K562 (cell line): ENCODE results near the gene FASTK. TPM values are rescaled to one million over a fixed set of nuclear protein-coding genes. Genes with fewer than 3 reads are reported as not detected.

Source experiments
- DIDO1 ChIP-seq: fragments of 450-650 bp; IDR thresholded peaks from 2 replicates; pipeline ENCODE4 v1.6.1; 2016; ENCODE audit warnings: low read depth, missing biosample characterization, missing genetic modification characterization
- HNRNPUL1 ChIP-seq: fragments of 200-400 bp; formaldehyde crosslinking; IDR thresholded peaks from 2 replicates; pipeline ENCODE4 v1.6.1; 2017; ENCODE audit warnings: low read length
- MAFF ChIP-seq: IDR thresholded peaks from 2 replicates; pipeline ENCODE4 v1.6.1; 2012; ENCODE audit warnings: low read length, improper control_type of control experiment
- POLR2B ChIP-seq: fragments of 450-650 bp; IDR thresholded peaks from 2 replicates; pipeline ENCODE4 v1.6.1; 2018; ENCODE audit warnings: low read depth; ENCODE audit not compliant: partially characterized antibody
- PURB ChIP-seq: sonication (generic); formaldehyde crosslinking; IDR thresholded peaks from 2 replicates; pipeline ENCODE4 v1.9.0; 2021; ENCODE audit warnings: low read depth, mild to moderate bottlenecking, missing genetic modification reagents
- SLC30A9 ChIP-seq: fragments of 250-450 bp; sonication (Bioruptor Pico); IDR thresholded peaks from 2 replicates; pipeline ENCODE4 v1.8.0; 2022; ENCODE audit warnings: mild to moderate bottlenecking, moderate library complexity
- STAT5B ChIP-seq: fragments of 250-450 bp; sonication (Bioruptor Pico); IDR thresholded peaks from 2 replicates; pipeline ENCODE4 v1.8.0; 2021; ENCODE audit warnings: mild to moderate bottlenecking, inconsistent platforms
- ZNF146 ChIP-seq: IDR thresholded peaks from one replicate; pipeline ENCODE4 v1.6.1; 2018; ENCODE audit warnings: missing compliant biosample characterization; ENCODE audit not compliant: unreplicated experiment
- polyA plus RNA-seq, 8 experiments: library from polyadenylated mRNA; depleted of rRNA in 4 of 8; stranded (reverse) in 5 of 8; unstranded in 3 of 8; fragments of >200 nt; fragmentation: Nextera tagmentation in 2 of 8; fragmentation: Illumina TruSeq in 1 of 8; extraction: Ambion mirVana in 2 of 8; extraction: Trizol in 1 of 8; gene quantifications; 2 replicates each; pipeline versions ENCODE4 v1.2.1 to v1.2.3, GENCODE V29; 2011 to 2014; ENCODE audit warnings: inconsistent platforms in 1 of 8, missing spikeins in 1 of 8
- total RNA-seq, 7 experiments: library from RNA; depleted of rRNA in 6 of 7; stranded (reverse); fragments of >200 nt in 6 of 7; fragmentation: Illumina TruSeq in 2 of 7; extraction: Trizol in 2 of 7; gene quantifications; 2 replicates each; pipeline versions ENCODE4 v1.2.1 to v1.2.3, GENCODE V29; 2011 to 2021; ENCODE audit warnings: low replicate concordance in 1 of 7
- TF ChIP-seq, protein P1 (sequence below): fragments of 250-450 bp; sonication (Bioruptor Pico); IDR thresholded peaks from 2 replicates; pipeline ENCODE4 v1.4.0; 2020
- TF ChIP-seq, protein P2 (sequence below): fragments of 450-650 bp; IDR thresholded peaks from 2 replicates; pipeline ENCODE4 v1.6.1; 2016; ENCODE audit warnings: mild to moderate bottlenecking, moderate library complexity
- TF ChIP-seq, protein P3 (sequence below): fragments of 250-450 bp; sonication (Bioruptor Pico); IDR thresholded peaks from 2 replicates; pipeline ENCODE4 v1.5.0; 2021; ENCODE audit warnings: mild to moderate bottlenecking, moderate library complexity

Gene FASTK
- total and polyA plus RNA-seq, 9 of the 15 experiments (the other 6 are each of a cell fraction or from before 2014, with no cell fraction given) = 0.51 to 150 (median 48.2) TPM

DNA sequence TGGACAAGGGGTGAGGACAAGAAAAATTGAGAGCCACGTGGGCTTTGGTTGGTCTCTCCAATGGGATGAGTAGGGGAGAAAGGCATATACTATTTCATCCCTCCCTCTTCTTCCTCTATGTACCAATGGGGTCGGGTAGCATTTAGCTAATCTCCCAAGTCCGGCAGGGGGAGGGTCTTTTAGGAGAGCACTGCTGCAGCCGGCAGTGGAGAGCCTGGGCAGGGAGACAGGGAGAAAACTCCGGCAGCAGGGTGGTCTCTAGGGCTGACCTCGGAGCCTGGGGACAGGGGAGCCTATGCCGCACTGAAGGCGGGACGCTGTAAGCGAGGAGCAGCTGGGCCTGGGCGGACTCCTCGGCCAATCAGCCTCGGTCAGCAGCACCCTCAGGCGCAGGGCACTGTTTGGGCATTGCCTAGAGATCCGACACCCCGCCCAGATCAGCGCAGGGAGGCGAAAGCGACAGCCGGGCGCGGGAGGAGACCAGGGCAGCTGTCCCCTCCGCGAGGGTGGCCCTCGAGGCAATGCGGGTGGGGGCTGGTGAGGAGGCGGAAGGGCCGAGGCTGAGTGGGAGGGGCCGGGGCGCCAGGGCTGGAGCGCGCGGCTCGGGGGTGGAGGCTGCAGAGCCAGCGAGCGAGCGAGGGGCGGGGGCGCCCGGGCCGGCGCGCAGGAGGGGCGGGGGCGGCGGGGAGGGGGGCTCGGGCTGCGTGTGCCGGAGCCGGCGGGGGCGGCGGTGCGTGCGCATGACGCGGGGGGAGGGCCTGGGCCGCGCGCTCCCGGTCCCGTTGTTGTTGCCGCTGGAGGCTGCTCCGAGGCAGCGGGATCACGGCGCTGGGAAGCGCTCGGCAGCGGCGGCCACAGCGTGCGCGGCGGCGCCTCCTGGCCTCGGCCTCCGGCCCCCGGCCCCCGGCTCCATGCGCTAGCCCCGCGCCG, 5.3 kb upstream of the FASTK start, which contains the start of gene AGAP3 (continued):
- TF ChIP-seq, protein P1, sequence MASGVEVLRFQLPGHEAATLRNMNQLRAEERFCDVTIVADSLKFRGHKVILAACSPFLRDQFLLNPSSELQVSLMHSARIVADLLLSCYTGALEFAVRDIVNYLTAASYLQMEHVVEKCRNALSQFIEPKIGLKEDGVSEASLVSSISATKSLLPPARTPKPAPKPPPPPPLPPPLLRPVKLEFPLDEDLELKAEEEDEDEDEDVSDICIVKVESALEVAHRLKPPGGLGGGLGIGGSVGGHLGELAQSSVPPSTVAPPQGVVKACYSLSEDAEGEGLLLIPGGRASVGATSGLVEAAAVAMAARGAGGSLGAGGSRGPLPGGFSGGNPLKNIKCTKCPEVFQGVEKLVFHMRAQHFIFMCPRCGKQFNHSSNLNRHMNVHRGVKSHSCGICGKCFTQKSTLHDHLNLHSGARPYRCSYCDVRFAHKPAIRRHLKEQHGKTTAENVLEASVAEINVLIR = no peak
- TF ChIP-seq ZNF146 (no peak), POLR2B (peak; percentile 94), SLC30A9 (CRISPR knock-in tag) (no peak), MAFF (no peak), PURB (CRISPR knock-in tag) (no peak), HNRNPUL1 (no peak), STAT5B (CRISPR knock-in tag) (no peak), DIDO1 (no peak)
- TF ChIP-seq, protein P2, sequence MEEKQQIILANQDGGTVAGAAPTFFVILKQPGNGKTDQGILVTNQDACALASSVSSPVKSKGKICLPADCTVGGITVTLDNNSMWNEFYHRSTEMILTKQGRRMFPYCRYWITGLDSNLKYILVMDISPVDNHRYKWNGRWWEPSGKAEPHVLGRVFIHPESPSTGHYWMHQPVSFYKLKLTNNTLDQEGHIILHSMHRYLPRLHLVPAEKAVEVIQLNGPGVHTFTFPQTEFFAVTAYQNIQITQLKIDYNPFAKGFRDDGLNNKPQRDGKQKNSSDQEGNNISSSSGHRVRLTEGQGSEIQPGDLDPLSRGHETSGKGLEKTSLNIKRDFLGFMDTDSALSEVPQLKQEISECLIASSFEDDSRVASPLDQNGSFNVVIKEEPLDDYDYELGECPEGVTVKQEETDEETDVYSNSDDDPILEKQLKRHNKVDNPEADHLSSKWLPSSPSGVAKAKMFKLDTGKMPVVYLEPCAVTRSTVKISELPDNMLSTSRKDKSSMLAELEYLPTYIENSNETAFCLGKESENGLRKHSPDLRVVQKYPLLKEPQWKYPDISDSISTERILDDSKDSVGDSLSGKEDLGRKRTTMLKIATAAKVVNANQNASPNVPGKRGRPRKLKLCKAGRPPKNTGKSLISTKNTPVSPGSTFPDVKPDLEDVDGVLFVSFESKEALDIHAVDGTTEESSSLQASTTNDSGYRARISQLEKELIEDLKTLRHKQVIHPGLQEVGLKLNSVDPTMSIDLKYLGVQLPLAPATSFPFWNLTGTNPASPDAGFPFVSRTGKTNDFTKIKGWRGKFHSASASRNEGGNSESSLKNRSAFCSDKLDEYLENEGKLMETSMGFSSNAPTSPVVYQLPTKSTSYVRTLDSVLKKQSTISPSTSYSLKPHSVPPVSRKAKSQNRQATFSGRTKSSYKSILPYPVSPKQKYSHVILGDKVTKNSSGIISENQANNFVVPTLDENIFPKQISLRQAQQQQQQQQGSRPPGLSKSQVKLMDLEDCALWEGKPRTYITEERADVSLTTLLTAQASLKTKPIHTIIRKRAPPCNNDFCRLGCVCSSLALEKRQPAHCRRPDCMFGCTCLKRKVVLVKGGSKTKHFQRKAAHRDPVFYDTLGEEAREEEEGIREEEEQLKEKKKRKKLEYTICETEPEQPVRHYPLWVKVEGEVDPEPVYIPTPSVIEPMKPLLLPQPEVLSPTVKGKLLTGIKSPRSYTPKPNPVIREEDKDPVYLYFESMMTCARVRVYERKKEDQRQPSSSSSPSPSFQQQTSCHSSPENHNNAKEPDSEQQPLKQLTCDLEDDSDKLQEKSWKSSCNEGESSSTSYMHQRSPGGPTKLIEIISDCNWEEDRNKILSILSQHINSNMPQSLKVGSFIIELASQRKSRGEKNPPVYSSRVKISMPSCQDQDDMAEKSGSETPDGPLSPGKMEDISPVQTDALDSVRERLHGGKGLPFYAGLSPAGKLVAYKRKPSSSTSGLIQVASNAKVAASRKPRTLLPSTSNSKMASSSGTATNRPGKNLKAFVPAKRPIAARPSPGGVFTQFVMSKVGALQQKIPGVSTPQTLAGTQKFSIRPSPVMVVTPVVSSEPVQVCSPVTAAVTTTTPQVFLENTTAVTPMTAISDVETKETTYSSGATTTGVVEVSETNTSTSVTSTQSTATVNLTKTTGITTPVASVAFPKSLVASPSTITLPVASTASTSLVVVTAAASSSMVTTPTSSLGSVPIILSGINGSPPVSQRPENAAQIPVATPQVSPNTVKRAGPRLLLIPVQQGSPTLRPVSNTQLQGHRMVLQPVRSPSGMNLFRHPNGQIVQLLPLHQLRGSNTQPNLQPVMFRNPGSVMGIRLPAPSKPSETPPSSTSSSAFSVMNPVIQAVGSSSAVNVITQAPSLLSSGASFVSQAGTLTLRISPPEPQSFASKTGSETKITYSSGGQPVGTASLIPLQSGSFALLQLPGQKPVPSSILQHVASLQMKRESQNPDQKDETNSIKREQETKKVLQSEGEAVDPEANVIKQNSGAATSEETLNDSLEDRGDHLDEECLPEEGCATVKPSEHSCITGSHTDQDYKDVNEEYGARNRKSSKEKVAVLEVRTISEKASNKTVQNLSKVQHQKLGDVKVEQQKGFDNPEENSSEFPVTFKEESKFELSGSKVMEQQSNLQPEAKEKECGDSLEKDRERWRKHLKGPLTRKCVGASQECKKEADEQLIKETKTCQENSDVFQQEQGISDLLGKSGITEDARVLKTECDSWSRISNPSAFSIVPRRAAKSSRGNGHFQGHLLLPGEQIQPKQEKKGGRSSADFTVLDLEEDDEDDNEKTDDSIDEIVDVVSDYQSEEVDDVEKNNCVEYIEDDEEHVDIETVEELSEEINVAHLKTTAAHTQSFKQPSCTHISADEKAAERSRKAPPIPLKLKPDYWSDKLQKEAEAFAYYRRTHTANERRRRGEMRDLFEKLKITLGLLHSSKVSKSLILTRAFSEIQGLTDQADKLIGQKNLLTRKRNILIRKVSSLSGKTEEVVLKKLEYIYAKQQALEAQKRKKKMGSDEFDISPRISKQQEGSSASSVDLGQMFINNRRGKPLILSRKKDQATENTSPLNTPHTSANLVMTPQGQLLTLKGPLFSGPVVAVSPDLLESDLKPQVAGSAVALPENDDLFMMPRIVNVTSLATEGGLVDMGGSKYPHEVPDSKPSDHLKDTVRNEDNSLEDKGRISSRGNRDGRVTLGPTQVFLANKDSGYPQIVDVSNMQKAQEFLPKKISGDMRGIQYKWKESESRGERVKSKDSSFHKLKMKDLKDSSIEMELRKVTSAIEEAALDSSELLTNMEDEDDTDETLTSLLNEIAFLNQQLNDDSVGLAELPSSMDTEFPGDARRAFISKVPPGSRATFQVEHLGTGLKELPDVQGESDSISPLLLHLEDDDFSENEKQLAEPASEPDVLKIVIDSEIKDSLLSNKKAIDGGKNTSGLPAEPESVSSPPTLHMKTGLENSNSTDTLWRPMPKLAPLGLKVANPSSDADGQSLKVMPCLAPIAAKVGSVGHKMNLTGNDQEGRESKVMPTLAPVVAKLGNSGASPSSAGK = no peak
- TF ChIP-seq, protein P3, sequence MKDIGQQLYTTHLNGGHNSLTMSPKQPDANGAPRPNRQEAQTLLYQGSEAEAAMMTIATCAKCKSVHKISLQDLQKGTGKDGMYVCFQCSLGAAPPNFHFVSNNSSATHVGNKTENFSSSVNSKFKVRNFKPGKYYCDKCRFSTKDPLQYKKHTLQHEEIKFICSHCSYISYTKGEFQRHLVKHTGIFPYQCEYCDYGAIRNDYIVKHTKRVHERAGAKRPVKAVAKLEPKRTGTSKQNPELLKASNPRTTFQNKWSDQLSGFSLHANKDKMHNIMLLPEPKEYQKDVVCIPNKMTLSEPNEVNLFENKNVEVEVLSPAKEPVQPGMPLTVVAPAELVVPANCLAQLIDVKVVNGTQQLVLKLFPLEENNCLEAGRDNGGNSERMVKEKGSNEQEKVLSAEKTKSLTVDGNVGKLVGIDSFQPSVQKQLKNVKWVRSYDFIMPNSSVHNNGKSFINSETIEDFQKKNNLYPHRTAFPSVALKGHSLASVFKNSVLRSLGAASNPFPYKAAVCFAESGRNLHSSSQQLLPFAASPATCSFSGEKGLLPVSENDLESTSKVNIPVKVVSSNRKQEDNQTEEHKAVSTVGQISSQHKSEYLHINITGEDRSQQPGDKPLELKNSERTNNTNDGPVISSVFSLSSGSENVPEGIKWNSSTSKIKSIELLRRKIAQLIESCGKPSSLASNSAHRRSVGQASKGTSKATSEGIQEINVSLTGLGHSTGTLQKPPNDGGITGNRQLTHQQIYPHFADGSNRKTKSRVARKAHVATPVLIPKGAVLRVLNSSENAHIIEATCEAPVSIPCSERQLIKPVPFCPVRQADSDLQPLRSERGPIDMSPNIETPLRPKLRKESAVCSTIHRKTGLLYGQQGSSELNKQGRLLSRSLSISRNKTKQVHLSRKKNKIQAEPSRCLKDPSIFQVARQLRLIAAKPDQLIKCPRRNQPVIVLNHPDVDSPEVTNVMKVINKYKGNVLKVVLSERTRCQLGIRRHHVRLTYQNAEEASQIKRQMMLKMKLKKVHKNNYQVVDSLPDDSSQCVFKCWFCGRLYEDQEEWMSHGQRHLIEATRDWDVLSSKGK (CRISPR knock-in tag) = no peak
